GM23338 (cell line): Measurements from ENCODE around the gene ASAP2. TPM values are rescaled to one million over a fixed set of nuclear protein-coding genes. Genes with fewer than 3 reads are reported as not detected.

Experiments used
- ETS1 ChIP-seq: IDR thresholded peaks from 2 replicates; pipeline ENCODE4 v1.6.1; 2016; ENCODE audit warnings: antibody characterized with exemption
- JUNB ChIP-seq: IDR thresholded peaks from one replicate; pipeline ENCODE4 v1.6.1; 2016; ENCODE audit warnings: antibody characterized with exemption; ENCODE audit not compliant: unreplicated experiment
- REST ChIP-seq: IDR thresholded peaks from one replicate; pipeline ENCODE4 v1.6.1; 2018; ENCODE audit warnings: antibody characterized with exemption; ENCODE audit not compliant: unreplicated experiment
- ZNF331 ChIP-seq: fragments of 250-450 bp; sonication (Bioruptor Pico); IDR thresholded peaks from 2 replicates; pipeline ENCODE4 v1.5.0; 2020; ENCODE audit warnings: low read depth, mild to moderate bottlenecking, moderate library complexity
- ZNF462 ChIP-seq: fragments of 250-450 bp; sonication (Bioruptor Pico); IDR thresholded peaks from 2 replicates; pipeline ENCODE4 v1.5.0; 2020; ENCODE audit warnings: mild to moderate bottlenecking, moderate library complexity
- polyA plus RNA-seq: library from polyadenylated mRNA; unstranded; fragments of >200 nt; fragmentation: Nextera tagmentation; extraction: Ambion mirVana; gene quantifications from 2 replicates; pipeline ENCODE4 v1.2.1, GENCODE V29; 2016
- total RNA-seq: library from RNA; depleted of rRNA; stranded (reverse); fragments of >200 nt; shearing (Covaris generic); gene quantifications from 2 replicates; pipeline ENCODE4 v1.2.3, GENCODE V29; 2014

ASAP2 gene
- total and polyA plus RNA-seq, 2 experiments from 2014 or later = 2.6 to 15.6 TPM

- TF ChIP-seq ZNF462 (CRISPR knock-in tag) (no peak), ETS1 (no peak), JUNB (no peak), REST (no peak), ZNF331 (no peak)
Measured at GRCh38 chr2:9415516-9416169, 209.0 kb downstream of the ASAP2 start (continued).
